Kasumi-1 (cell line): ENCODE results near the gene PDZK1.
"Not testable (repeated sequence)": the region's sequence is repeated elsewhere in the genome, so short reads cannot be mapped to it uniquely, and the experiment has no call there.

Source experiments
- DNase-seq, 2 experiments: peaks; one replicate each; lab custom pipeline; 2025; lab: John Stamatoyannopoulos, UW

PDZK1 gene

GRCh38 chr1:145707183-145707867 lies at the start of gene PDZK1:
Gene PDZK1 (minus strand): TSS chr1:145707368. CDS start chr1:145688021, 19,347 bp downstream.
- no peak for DNase-seq

GRCh38 chr1:145751491-145752037 lies 44.4 kb upstream of the PDZK1 start:
- DNase-seq = no peak

GRCh38 chr1:145750426-145750825 lies 43.3 kb upstream of the PDZK1 start:
- no peak for DNase-seq

GRCh38 chr1:145747398-145748247 lies 40.5 kb upstream of the PDZK1 start:
- no peak for DNase-seq

- DNase-seq = no peak
These were observed 33.1 kb upstream of the PDZK1 start for GRCh38 chr1:145740269-145740668.

GRCh38 chr1:145736191-145736590 lies 29.0 kb upstream of the PDZK1 start:
- no peak for DNase-seq

- DNase-seq = no peak
These were observed 23.7 kb upstream of the PDZK1 start for GRCh38 chr1:145730900-145731299.

GRCh38 chr1:145730467-145730866 lies 23.3 kb upstream of the PDZK1 start:
- no peak for DNase-seq

GRCh38 chr1:145729666-145730436 lies 22.7 kb upstream of the PDZK1 start:
- DNase-seq = no peak

- DNase-seq = no peak
These were observed 22.0 kb upstream of the PDZK1 start for GRCh38 chr1:145729196-145729595.

- not testable (repeated sequence) for DNase-seq
These were observed 19.0 kb upstream of the PDZK1 start for GRCh38 chr1:145726193-145726592.

- DNase-seq = peak; percentile 36 to 48
These were observed 13.9 kb upstream of the PDZK1 start for GRCh38 chr1:145720878-145721671.

GRCh38 chr1:145720556-145720877 lies 13.3 kb upstream of the PDZK1 start:
- no peak for DNase-seq

- no peak for DNase-seq
These were observed 12.3 kb upstream of the PDZK1 start, which contains the start of gene CD160 for GRCh38 chr1:145719230-145720079. Gene CD160 (plus strand): TSS chr1:145719499. CDS start chr1:145728328, 8,829 bp downstream.

GRCh38 chr1:145718465-145718864 lies 11.3 kb upstream of the PDZK1 start:
- DNase-seq = not testable (repeated sequence)

- DNase-seq = no peak
These were observed 10.7 kb upstream of the PDZK1 start for GRCh38 chr1:145717833-145718232.

GRCh38 chr1:145716641-145717345 lies 9.6 kb upstream of the PDZK1 start:
- DNase-seq = no peak

- no peak for DNase-seq
These were observed 7.5 kb upstream of the PDZK1 start for GRCh38 chr1:145714524-145715111.

GRCh38 chr1:145711213-145711651 lies 4.1 kb upstream of the PDZK1 start:
- DNase-seq = no peak
